ENCODE data around the gene KCNG4. TPM values are rescaled to one million over a fixed set of nuclear protein-coding genes. Genes with fewer than 3 reads are reported as not detected.

Gene KCNG4
- total and polyA plus RNA-seq, 7 donors, result not detected

DNA sequence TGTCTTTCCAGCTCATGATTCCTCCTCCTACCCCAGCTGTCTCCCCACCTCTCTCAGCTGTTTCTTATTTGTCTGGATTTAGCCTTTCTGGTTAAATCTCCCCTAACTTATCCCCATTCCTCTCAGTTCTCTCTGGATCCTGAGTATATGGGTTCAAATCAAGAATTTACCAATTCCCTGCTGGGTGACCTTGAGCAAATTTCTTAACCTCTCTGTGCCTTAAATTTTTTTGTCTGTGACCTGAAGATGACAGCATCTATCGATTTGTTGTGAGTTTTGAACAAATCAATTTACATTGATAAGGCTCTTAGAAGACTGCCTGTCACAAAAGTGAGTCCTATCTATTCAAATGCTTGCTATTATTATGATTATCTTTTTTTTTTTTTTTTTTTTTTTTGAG is 2.0 kb upstream of the KCNG4 start:
- H3K9me3 ChIP-seq, result peaks cover 0 to 4% (median 0%) of the 10 kb centered on the region in 4 donors
- TF ChIP-seq POLR2AphosphoS5 (IDR thresholded peaks at IDR 0.05) (no peak), EP300 (IDR thresholded peaks at IDR 0.05) (no peak), POLR2A (IDR thresholded peaks at IDR 0.05) (no peak)
- TF ChIP-seq, protein P1, sequence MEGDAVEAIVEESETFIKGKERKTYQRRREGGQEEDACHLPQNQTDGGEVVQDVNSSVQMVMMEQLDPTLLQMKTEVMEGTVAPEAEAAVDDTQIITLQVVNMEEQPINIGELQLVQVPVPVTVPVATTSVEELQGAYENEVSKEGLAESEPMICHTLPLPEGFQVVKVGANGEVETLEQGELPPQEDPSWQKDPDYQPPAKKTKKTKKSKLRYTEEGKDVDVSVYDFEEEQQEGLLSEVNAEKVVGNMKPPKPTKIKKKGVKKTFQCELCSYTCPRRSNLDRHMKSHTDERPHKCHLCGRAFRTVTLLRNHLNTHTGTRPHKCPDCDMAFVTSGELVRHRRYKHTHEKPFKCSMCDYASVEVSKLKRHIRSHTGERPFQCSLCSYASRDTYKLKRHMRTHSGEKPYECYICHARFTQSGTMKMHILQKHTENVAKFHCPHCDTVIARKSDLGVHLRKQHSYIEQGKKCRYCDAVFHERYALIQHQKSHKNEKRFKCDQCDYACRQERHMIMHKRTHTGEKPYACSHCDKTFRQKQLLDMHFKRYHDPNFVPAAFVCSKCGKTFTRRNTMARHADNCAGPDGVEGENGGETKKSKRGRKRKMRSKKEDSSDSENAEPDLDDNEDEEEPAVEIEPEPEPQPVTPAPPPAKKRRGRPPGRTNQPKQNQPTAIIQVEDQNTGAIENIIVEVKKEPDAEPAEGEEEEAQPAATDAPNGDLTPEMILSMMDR (IDR thresholded peaks at IDR 0.05), result no peak
- DNase-seq, result no peak
- intact Hi-C loops (cut with DNase I), result no loop called here
- no peak overlapping the region for H3K27ac ChIP-seq
- peaks cover 0 to 7% (median 0%) of the 10 kb centered on the region in 3 donors for H3K27me3 ChIP-seq
- H3K36me3 ChIP-seq, result no peaks in the 10 kb centered on the region
- H3K4me3 ChIP-seq, result no peak overlapping the region
- WGBS, 2 donors, result 72 to 83% methylated on average over 1 of the region's 1 CpG
- no peaks in the 10 kb centered on the region for H3K4me1 ChIP-seq

DNA sequence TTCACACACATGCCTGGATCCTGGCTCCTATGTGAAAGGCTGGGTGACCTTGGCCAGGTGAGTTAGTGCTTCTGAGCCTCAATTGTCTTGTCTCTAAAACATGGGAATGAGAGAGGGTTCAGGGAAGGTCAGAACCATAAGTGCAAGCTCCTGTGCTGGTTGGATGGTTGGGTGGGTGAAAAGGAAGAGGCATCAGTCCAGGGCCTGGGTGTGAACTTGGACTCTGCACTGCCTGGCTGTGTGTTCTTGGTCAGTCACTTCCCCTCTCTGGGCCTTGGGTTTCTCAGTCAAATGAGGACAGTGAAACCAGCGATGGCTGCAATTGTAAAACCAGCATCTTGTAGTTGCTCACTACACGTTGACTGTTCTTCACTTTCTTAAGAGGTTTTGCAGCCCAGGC is 643 bp upstream of the KCNG4 start:
- TF ChIP-seq EP300 (IDR thresholded peaks at IDR 0.05), result no peak
- TF ChIP-seq, protein P1 (IDR thresholded peaks at IDR 0.05), result no peak
- no peak for TF ChIP-seq POLR2A (IDR thresholded peaks at IDR 0.05)
- TF ChIP-seq POLR2AphosphoS5 (IDR thresholded peaks at IDR 0.05), result no peak
- 63 to 89% methylated on average over 2 of the region's 2 CpGs for WGBS, 2 donors

DNA sequence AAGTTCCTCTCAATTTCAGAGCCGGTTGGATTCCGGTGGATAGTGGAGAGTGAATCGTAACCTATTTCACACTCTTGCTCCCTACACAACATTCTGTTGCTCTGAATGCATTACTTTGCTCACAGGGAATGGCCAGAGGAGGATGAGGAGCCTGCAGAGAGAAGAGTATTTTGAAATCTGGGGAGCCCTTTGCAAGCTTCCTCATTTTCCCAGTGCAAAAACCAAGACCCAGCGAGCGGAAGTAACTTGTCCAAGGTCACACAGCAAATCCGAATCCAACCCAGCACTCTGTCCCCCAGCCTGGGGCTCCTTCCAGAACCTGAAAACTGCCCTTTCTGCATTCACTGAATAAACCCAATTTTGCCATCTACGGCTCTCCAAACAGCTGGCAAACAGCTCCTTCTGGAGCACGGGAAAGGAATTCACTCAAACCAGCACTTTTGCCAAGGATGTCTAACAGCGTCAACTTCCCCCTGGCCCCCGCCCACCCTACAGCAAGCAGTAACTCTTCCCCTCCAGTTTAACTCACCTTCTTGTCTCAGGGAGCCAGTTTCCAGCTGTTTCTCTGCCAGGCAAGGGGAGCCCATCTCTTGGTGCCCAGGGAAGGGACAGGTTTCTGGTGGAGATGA is 557 bp downstream of the KCNG4 start:
- 46% methylated on average over 10 of the region's 10 CpGs for WGBS, 2 donors
- TF ChIP-seq EP300 (IDR thresholded peaks at IDR 0.05), result no peak
- no peak for TF ChIP-seq POLR2A (IDR thresholded peaks at IDR 0.05)
- TF ChIP-seq, protein P1 (IDR thresholded peaks at IDR 0.05), result no peak
- no peak for TF ChIP-seq POLR2AphosphoS5 (IDR thresholded peaks at IDR 0.05)

More for the DNA sequence above, 643 bp upstream of the KCNG4 start:
- intact Hi-C loops (cut with DNase I), result no loop called here
- no peak overlapping the region for H3K27ac ChIP-seq
- no peaks in the 10 kb centered on the region for H3K36me3 ChIP-seq
- H3K4me1 ChIP-seq, result no peaks in the 10 kb centered on the region
- H3K4me3 ChIP-seq, result no peak overlapping the region
- peaks cover 0 to 4% (median 0%) of the 10 kb centered on the region in 4 donors for H3K9me3 ChIP-seq
- DNase-seq, result no peak
- H3K27me3 ChIP-seq, result peaks cover 0 to 7% (median 0%) of the 10 kb centered on the region in 3 donors

DNA sequence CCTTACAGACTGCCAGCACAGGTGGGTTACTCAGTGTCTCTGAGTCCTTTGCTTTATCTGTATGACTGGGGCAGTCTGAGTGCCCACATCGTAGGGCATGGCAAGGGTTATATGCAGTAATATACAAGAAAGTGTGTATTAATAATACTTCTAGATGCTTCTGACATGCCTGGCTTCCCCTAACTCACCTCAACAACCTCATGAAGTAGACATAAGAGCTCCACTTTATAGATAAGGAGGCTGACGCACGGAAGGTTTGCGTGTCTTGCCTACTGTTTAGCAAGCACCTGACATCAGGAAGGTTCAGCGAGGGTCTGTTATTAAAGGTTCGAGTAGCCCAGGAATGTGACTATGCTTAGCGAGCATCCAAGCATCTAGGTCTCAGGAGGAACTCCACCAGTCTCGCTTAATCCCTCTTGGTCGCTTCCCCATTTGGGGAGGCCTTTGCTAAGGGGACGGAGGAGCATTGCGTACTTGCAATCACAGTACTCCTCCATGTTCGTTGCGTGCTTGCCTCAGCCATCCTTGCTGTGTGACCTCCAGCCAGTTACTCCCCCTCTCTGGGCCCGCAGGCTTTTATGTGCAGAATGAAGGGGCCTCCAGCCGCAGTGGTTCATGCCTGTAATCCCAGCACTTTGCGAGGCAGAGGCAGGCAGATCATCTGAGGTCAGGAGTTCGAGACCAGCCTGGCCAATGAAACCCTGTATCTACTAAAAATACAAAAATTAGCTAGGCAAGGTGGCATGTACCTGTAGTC is 1.6 kb downstream of the KCNG4 start:
- peaks cover 0 to 6% (median 2%) of the 10 kb centered on the region in 4 donors for H3K4me1 ChIP-seq
- no peak overlapping the region for H3K4me3 ChIP-seq
- DNase-seq, result no peak
- intact Hi-C loops (cut with DNase I), result no loop called here
- no peaks in the 10 kb centered on the region for H3K9me3 ChIP-seq
- H3K27me3 ChIP-seq, result peaks cover 0 to 7% (median 0%) of the 10 kb centered on the region in 3 donors
- no peak overlapping the region for H3K27ac ChIP-seq
- H3K36me3 ChIP-seq, result no peaks in the 10 kb centered on the region
- TF ChIP-seq EP300 (IDR thresholded peaks at IDR 0.05), result no peak
- TF ChIP-seq POLR2AphosphoS5 (IDR thresholded peaks at IDR 0.05), result no peak
- no peak for TF ChIP-seq POLR2A (IDR thresholded peaks at IDR 0.05)
- TF ChIP-seq, protein P1 (IDR thresholded peaks at IDR 0.05), result no peak
- 89 to 90% methylated on average over 17 of the region's 17 CpGs for WGBS, 2 donors

More for the DNA sequence above, 557 bp downstream of the KCNG4 start:
- no peak overlapping the region for H3K27ac ChIP-seq
- no peak for DNase-seq
- peaks cover 0 to 6% (median 2%) of the 10 kb centered on the region in 4 donors for H3K4me1 ChIP-seq
- peaks cover 0 to under 1% (median 0%) of the 10 kb centered on the region in 4 donors for H3K9me3 ChIP-seq
- peaks cover 0 to 7% (median 0%) of the 10 kb centered on the region in 3 donors for H3K27me3 ChIP-seq
- intact Hi-C loops (cut with DNase I), result no loop called here
- no peaks in the 10 kb centered on the region for H3K36me3 ChIP-seq
- H3K4me3 ChIP-seq, result no peak overlapping the region
